Heart left ventricle (tissue), 13 donors: ENCODE data around the gene THSD7B.

ENCODE experiments used
- POLR2A ChIP-seq, 2 donors: fragments of 450-650 bp; IDR thresholded peaks; one replicate each; pipeline ENCODE4 v1.6.1; 2017; ENCODE audit warnings: antibody characterized with exemption in 2 of 2, mild to moderate bottlenecking in 2 of 2, moderate library complexity in 2 of 2
- TF ChIP-seq, protein P1 (sequence below), 12 donors: fragments of 200-600 bp; sonication (generic) in 4 of 12; IDR thresholded peaks; one replicate each; pipeline versions ENCODE4 v1.5.0 to v1.8.0; 2018 to 2022; ENCODE audit warnings: antibody characterized with exemption in 12 of 12, mild to moderate bottlenecking in 5 of 12
- donor health status: ischemic (EF 13 %, LVEDD 7.1; RV severe dilation, severe dysfunction).
- donor health status: DM: no; HTN: yes; CAD: no.
- donor health status: DM: no; HTN: no; CAD: no.
- donor health status: ischemic (EF 25% LVEDD 6.9; RV normal size, moderate dysfunction).
- donor health status: ischemic (EF 25% LVEDD 5.7; RV mildly dilated, moderate dysfunction).
- donor health status: ischemic (EF 35%, LVEDD 5.7; RV mildly dilated, moderate dysfunction).
- donor health status: nonischemic (EF 11% LVEDD 7.7; RV severe dilation, severe dysfunction).
- donor health status: DM: yes; HTN: yes; CAD: no.
- donor health status: PGD.
- donor health status: ischemic (EF 29% LVEDD 5.4; RV normal size, mild dysfunction).
- donor health status: nonischemic (EF 23%, LVEDD 6.1; RV moderate dilation, normal function).

DNA sequence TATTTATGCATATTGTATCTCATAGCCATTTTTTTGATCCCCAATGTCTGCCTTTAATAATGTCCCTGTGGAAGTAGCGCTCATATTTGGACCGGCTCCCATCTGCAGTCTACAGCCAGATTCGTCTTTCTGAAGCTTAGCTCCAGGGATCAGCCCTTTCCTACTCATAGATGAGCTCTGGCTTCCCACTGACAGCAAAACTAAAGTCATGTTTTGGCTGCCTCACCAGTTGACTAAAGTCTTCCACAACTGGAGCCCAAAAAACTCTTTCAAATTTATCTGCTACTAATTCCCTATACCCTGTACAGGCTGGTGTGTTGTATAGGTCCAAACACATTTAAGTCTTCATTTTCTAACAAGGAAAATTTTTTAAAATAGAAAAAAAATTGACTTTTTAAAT lies 904.8 kb downstream of the THSD7B start:
- TF ChIP-seq, protein P1, sequence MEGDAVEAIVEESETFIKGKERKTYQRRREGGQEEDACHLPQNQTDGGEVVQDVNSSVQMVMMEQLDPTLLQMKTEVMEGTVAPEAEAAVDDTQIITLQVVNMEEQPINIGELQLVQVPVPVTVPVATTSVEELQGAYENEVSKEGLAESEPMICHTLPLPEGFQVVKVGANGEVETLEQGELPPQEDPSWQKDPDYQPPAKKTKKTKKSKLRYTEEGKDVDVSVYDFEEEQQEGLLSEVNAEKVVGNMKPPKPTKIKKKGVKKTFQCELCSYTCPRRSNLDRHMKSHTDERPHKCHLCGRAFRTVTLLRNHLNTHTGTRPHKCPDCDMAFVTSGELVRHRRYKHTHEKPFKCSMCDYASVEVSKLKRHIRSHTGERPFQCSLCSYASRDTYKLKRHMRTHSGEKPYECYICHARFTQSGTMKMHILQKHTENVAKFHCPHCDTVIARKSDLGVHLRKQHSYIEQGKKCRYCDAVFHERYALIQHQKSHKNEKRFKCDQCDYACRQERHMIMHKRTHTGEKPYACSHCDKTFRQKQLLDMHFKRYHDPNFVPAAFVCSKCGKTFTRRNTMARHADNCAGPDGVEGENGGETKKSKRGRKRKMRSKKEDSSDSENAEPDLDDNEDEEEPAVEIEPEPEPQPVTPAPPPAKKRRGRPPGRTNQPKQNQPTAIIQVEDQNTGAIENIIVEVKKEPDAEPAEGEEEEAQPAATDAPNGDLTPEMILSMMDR (IDR thresholded peaks at IDR 0.05): no peak
- no peak for TF ChIP-seq POLR2A (IDR thresholded peaks at IDR 0.05)
